A673 (cell line): Measurements from ENCODE around the gene NPC1L1.

Experiments used
- EZH2 ChIP-seq: fragments of 200-600 bp; sonication (generic); IDR thresholded peaks from 2 replicates; pipeline ENCODE4 v1.6.1; 2017; ENCODE audit warnings: borderline replicate concordance, low read depth, mild to moderate bottlenecking, mixed read lengths, antibody characterized with exemption, low read length; ENCODE audit not compliant: poor library complexity, severe bottlenecking
- TF ChIP-seq, protein P1 (sequence below): fragments of 300-800, 200-600 bp; sonication (generic); conservative IDR thresholded peaks from 2 replicates; pipeline ENCODE4 v1.5.1; 2017; ENCODE audit warnings: low read depth, mild to moderate bottlenecking, antibody characterized with exemption, low read length, moderate library complexity, mixed read lengths

- TF ChIP-seq, protein P1, sequence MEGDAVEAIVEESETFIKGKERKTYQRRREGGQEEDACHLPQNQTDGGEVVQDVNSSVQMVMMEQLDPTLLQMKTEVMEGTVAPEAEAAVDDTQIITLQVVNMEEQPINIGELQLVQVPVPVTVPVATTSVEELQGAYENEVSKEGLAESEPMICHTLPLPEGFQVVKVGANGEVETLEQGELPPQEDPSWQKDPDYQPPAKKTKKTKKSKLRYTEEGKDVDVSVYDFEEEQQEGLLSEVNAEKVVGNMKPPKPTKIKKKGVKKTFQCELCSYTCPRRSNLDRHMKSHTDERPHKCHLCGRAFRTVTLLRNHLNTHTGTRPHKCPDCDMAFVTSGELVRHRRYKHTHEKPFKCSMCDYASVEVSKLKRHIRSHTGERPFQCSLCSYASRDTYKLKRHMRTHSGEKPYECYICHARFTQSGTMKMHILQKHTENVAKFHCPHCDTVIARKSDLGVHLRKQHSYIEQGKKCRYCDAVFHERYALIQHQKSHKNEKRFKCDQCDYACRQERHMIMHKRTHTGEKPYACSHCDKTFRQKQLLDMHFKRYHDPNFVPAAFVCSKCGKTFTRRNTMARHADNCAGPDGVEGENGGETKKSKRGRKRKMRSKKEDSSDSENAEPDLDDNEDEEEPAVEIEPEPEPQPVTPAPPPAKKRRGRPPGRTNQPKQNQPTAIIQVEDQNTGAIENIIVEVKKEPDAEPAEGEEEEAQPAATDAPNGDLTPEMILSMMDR, result no peak
- TF ChIP-seq EZH2, result no peak
These were observed 7.8 kb upstream of the NPC1L1 start for GRCh38 chr7:44548893-44549292.
